HG03378 (cell line): Measurements from ENCODE around the gene BCORL1.

Source experiments
- ATAC-seq: cut with Tn5 transposase; IDR thresholded peaks from one replicate; pipeline ENCODE4 v1.9.1; 2021; ENCODE audit warnings: mild to moderate bottlenecking, moderate library complexity; ENCODE audit not compliant: unreplicated experiment

Gene BCORL1

DNA sequence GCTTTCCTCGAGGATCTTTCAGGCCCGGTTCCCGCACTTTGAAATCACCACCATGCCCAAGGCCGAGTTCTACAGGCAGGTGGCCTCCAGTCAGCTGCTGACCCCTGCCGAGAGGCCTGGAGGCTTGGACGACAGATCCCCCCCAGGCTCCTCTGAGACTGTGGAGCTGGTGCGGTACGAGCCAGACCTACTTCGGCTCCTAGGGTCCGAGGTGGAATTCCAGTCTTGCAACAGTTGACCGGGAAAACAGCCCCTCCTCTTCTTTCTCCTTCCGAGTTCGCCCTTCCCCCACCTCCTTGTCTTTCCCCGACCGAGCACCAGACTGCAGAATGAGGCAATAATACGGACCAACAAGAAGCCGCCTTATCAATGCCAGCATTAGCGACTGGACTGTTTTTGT, 73.5 kb downstream of the BCORL1 start:
- no peak for ATAC-seq

DNA sequence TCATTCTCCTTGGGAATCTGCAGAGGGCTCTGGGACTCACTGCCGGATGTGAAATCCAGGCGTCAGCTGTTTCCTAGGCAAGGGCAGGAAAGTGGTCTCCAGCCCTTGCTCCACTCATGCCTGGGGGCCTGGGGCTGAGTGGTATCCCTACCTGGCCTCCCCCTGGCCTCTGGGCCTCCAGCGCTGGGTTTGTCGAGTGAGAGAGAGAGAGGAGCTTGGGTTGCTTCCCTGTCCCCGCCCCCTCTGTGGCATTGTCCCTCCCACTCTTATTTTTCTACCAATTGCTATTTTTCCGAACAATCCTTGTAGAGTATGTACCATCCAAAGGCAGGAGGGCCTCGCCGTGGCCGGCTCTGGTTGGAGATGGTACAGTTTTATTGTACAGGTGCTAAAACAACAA, 74.8 kb downstream of the BCORL1 start:
- ATAC-seq, result no peak

DNA sequence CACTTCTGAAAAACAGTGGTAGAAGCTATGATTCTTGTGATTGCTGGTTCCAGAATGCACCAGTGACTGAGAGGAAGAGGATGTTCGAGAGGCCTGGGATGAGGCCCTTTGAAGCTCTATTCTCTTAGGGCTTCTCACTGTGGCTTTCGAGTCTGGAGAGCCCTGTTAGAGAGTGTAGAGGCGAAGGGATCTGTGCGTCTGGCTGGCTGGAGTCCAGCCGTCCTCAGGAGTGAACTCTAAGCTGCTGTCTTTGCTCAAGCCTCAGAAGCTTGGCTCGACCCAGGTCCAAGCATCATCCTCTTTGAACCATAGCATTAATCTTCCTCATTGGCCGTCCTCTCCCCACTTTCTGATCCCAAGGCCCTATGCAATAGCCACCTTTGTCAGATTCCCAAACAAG, 76.2 kb downstream of the BCORL1 start:
- ATAC-seq, result no peak

GRCh38 chrX:130060122-130061069, 78.0 kb downstream of the BCORL1 start:
- ATAC-seq, result peak; percentile 58

DNA sequence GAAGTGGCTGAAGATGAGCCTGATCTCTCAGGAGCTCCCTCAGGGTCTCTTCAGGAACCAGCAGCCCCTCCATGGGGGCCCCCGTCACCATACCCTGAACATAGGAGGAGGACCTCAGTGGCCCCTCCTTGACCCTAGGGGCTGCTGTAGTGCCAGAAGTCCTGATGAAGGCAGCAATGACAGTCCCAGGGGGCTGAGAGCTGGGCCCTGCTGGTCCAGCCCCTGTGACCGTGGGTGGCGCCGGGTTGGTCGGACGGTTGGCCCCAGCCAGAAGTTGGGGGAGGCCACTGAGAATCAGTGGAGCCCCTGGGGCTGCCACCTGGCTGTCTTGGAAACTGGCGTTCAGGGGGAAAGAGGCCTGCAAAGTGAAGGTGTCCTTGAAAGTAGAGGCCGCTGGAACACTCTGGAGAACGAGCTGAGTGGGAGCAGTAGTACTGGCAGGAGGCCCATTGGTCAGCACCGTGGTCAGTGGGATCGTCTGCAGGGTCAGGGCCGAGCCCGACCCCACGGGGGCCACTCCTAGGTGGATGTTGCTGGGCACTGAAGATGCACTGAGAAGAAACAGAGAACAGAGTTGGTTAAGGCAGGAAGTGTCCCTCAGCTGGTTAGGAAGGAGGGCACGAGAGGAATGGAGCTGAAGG, 84.7 kb downstream of the BCORL1 start:
- no peak for ATAC-seq

DNA sequence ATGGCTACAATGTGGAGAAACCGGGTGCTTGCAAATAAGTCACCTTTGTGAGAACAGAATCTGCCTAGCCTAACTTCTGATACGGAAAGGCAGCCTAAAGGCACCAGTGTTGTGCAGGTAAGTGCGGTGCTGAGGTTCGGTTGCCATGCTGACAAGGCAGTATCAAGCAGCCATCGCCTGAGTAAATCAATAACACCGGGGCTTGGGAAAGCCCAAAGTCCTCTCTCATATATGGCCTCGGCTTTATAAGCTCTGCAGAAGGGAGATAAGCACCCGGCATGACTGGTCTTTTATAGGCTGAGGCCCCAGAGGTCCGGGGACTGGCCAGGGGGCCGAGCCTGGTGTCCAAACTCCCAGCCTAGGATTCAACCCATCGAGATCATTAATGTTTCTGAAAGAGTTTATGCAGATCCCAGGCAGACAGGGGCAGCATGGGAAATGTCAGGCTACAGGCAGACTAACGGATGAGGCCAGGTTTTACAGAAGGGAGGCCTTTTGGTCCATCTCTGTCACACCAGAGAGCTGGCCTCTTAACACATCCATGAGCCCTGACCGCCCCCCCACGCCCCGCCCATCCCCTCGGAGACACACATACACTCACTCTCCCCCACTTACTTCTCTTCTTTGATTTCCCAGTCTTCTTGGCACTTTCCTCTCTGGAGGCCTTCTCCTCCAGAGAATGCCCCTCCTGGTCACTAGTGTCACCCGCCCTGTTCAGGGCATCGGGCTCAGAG, 89.3 kb downstream of the BCORL1 start:
- no peak for ATAC-seq

GRCh38 chrX:130072345-130072740, 89.9 kb downstream of the BCORL1 start:
- ATAC-seq, result no peak

GRCh38 chrX:130075777-130076176, 93.3 kb downstream of the BCORL1 start:
- no peak for ATAC-seq

GRCh38 chrX:130079824-130080406, 97.5 kb downstream of the BCORL1 start:
- ATAC-seq, result no peak

GRCh38 chrX:130080791-130081367, 98.4 kb downstream of the BCORL1 start:
- ATAC-seq, result no peak

DNA sequence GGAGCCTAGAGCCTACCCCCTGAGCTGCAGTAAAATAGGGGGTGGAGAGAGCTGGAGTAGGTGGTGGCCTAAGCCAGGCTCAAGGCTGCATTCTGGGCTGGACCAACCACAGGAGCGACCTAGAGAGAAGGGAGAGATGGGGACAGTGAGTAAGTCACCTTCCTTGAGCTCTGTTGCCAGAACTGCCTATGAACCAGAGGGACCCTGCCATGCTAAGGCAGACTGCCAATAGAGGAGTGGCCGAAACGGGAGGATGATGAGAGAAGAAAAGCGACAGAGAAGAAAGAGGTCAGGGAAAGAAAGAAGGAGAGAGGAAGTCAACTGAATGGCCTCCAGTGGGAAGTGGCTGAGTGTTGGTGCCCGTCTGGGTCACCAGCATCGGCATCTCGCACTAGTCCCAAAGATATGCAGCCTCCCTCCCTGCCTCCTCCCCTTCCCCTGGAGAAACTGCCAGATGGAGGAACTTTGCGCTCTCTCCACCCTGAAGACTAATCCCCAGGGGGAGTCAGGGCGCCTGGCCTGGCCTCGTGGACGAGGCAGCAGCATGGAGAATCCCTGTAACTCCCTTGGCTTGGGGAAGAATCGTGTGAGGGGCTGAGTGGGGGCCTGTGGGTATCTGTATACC, 99.1 kb downstream of the BCORL1 start:
- no peak for ATAC-seq

DNA sequence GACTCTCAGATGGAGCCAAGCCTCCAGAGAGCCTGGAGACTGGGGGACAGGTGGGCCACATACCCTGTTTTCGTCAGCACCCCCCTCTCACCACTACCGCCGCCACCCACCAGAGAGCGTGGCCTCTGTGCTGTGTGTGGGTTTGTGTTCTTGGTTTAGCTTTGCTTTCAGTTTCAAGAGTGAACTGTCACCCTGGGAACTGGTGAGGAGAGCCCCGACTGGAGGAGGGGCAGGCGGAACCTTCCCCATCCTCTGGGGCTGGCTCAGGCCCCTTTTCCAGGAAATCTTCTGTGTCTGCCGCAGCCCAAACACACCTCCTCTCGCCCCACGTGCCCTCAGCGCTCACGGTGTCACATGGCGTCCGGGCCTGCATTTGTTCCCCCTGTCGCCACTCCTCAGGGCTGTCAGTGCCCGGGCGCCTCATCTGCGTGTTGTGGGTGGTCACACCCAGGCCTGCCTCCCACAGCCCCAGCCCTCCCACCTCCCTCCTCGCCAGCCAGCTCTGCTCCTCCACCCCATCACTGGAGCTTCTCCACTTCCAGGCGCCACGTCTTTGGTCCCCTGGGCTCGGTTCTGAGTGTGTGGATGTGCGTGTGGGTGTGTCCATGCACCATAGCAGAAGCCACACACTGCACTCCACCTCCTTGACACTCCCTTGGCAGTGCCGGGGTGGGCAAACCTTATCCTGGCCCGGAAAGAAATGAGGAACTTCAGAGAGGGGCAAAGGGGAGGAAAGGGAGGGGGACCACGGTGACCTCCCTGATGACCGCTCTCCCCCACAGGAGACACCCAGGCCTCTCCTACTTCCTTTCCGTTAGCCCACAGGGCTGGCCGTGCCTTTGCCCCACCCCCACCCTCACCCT, 100.0 kb downstream of the BCORL1 start:
- peak; percentile 72 for ATAC-seq

DNA sequence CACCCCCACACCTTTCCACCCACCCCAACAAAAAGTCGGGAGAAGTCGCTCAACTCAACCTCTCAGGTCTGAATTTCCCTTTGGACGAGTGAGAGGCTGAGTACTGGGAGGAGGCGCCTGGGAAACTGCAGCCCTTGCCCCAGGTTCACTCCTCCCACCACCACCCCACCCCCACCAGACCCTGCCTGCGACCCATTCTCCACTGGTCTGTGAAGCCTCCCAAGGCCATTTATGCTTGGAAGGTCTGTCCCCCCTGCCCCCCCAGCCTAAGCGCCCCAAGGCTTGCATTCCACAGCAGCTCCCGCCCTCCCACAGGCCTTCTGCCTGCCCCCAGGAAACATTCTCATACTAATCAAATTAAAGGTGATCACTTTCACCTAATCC, 100.7 kb downstream of the BCORL1 start:
- ATAC-seq, result no peak

DNA sequence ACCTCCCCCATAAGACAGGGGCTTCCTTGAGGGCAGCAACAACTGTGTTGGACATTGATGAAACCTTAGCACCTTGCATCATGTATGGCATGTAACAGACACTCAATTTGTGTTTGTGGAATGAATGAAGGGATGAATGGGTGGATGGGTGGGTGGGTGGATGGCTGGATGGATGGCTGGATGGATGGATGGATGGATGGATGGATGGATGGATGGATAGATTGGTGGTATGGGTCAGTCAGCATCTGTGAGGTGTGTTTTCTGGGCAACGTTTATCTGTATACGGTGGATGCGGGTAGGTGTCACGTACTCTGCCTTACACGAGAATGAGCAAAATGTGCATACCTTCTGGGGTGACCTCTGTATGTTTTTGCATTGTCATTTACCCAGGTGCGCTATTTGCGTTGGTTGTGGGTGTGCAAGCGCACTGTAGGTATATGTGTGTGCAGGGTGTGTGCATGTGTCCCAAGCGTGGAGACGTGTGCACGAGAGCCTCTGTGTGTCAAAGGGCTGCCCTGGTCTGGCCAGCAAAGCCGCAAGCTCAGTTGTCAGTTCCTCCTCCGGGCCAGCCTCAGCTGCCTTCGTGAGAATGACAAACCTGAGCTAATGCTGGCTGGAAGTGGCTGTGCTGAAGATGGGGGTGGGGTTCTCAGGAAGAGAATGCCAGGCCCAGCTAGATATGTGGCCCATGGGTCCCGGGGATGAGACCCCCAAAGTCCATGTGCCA, 101.4 kb downstream of the BCORL1 start:
- peak; percentile 30 for ATAC-seq

GRCh38 chrX:130084631-130085237, 102.3 kb downstream of the BCORL1 start:
- peak; percentile 35 for ATAC-seq

- no peak for ATAC-seq
Measured at GRCh38 chrX:130085551-130086446, 103.4 kb downstream of the BCORL1 start.

GRCh38 chrX:130086447-130087206, 104.2 kb downstream of the BCORL1 start:
- ATAC-seq, result peak; percentile 32
